ENCODE results near the gene RTN4RL2. TPM values are rescaled to one million over a fixed set of nuclear protein-coding genes. Genes with fewer than 3 reads are reported as not detected.

RTN4RL2 gene
- total RNA-seq, 1 experiment from 2014 or later: 0.89 TPM

- DNase-seq (ENCODE audit: low spot score): no peak
Observed at GRCh38 chr11:57481315-57481714, 21.0 kb downstream of the RTN4RL2 start.

GRCh38 chr11:57481915-57482781 lies 21.8 kb downstream of the RTN4RL2 start:
- no peak for DNase-seq (ENCODE audit: low spot score)

GRCh38 chr11:57482782-57483561 lies 22.6 kb downstream of the RTN4RL2 start:
- DNase-seq (ENCODE audit: low spot score): no peak

GRCh38 chr11:57483562-57483918 lies 23.2 kb downstream of the RTN4RL2 start:
- DNase-seq (ENCODE audit: low spot score): no peak

GRCh38 chr11:57484141-57484710 lies 23.9 kb downstream of the RTN4RL2 start:
- no peak for DNase-seq (ENCODE audit: low spot score)

- DNase-seq (ENCODE audit: low spot score): no peak
Observed at GRCh38 chr11:57485217-57485990, 25.1 kb downstream of the RTN4RL2 start.

GRCh38 chr11:57487021-57487778 lies 26.9 kb downstream of the RTN4RL2 start:
- DNase-seq (ENCODE audit: low spot score): no peak

GRCh38 chr11:57487920-57488659 lies 27.8 kb downstream of the RTN4RL2 start:
- DNase-seq (ENCODE audit: low spot score): no peak

GRCh38 chr11:57490456-57491248 lies 30.3 kb downstream of the RTN4RL2 start:
- DNase-seq (ENCODE audit: low spot score): no peak

- DNase-seq (ENCODE audit: low spot score): no peak
Observed at GRCh38 chr11:57491371-57492061, 31.2 kb downstream of the RTN4RL2 start.

GRCh38 chr11:57493507-57494503 lies 33.5 kb downstream of the RTN4RL2 start:
- DNase-seq (ENCODE audit: low spot score): peak; percentile 42

GRCh38 chr11:57496109-57496820 lies 35.9 kb downstream of the RTN4RL2 start:
- DNase-seq (ENCODE audit: low spot score): no peak

- no peak for DNase-seq (ENCODE audit: low spot score)
Observed at GRCh38 chr11:57497303-57498247, 37.2 kb downstream of the RTN4RL2 start.

GRCh38 chr11:57498540-57498939 lies 38.2 kb downstream of the RTN4RL2 start:
- no peak for DNase-seq (ENCODE audit: low spot score)

GRCh38 chr11:57499413-57499982 lies 39.2 kb downstream of the RTN4RL2 start:
- DNase-seq (ENCODE audit: low spot score): peak; percentile 79
